ENCODE results near the gene STRIP1. TPM values are rescaled to one million over a fixed set of nuclear protein-coding genes. Genes with fewer than 3 reads are reported as not detected.

The STRIP1 gene
- total and polyA plus RNA-seq, 2 of the 8 experiments (the other 6 are each of a cell fraction or from before 2014, with no cell fraction given): 21.3 to 45.6 TPM

DNA sequence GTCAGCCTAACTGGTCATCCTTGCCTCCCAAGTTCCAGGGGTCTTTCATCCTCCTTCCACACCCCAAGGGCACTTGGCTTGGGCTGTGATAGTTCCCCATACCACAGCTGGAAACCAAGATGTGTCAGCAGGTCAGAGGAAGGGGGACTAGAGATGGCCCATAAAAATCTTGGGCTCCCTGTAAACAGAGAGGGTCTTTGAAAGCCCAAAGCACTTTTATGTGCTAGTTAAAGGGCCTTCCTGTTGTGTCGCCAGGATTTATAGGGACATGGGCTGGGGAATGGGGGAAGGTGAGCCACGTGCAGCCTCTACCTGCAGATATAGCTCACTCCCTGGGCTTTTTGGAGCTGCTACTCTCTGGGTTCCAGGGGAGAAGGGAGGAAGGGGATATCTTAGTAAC, 65.9 kb downstream of the STRIP1 start:
- H3K4me1 ChIP-seq (replicated peaks in 1 of 4; ENCODE audit: control insufficient read depth in 3 of 4, insufficient read depth in 4 of 4, low read length in 3 of 4): no peaks in the 10 kb centered on the region
- H3K56ac ChIP-seq (replicated peaks; ENCODE audit: insufficient read length, low read depth, low read length): no peak overlapping the region
- H2AK5ac ChIP-seq (ENCODE audit: low read depth, low read length): no peak overlapping the region
- H3K79me1 ChIP-seq (ENCODE audit: low read depth, low read length): no peaks in the 10 kb centered on the region
- no peaks in the 10 kb centered on the region for H3K9me3 ChIP-seq (ENCODE audit: insufficient read depth in 2 of 2, low read depth in 1 of 2, low read length in 1 of 2)
- H3K27me3 ChIP-seq (replicated peaks in 1 of 4; ENCODE audit: control insufficient read depth in 3 of 4, extremely low read depth in 1 of 4, insufficient read depth in 3 of 4, low read length in 3 of 4): no peaks in the 10 kb centered on the region; a peak in 1 of 7 replicates
- POLR2A ChIA-PET (ENCODE audit: partially characterized antibody): no interaction called here
- peak overlapping the region; percentile 50 for H4K91ac ChIP-seq (replicated peaks; ENCODE audit: insufficient read length, low read length)
- H2BK5ac ChIP-seq (ENCODE audit: low read depth, low read length): no peak overlapping the region
- no peak overlapping the region for H4K5ac ChIP-seq (ENCODE audit: insufficient read length, low read depth, low read length)
- H3K18ac ChIP-seq (ENCODE audit: extremely low read depth, low read length): no peak overlapping the region
- H2AFZ ChIP-seq (ENCODE audit: low read length): no peak overlapping the region
- H4K8ac ChIP-seq (ENCODE audit: extremely low read depth, insufficient read depth, low read length): peak overlapping the region; percentile 40; the same call in 1 of the 2 replicates
- DNase-seq (ENCODE audit: low read depth in 1 of 2, low spot score in 2 of 2) (no peak), FAIRE-seq (no peak)
- H3K23ac ChIP-seq (ENCODE audit: insufficient read length): no peak overlapping the region
- no peaks in the 10 kb centered on the region for H3K23me2 ChIP-seq (ENCODE audit: low read depth, low read length)
- 62% methylated on average over 2 of the region's 2 CpGs; no CpG with 5 or more reads in 1 of the 2 experiments for WGBS, 2 experiments (ENCODE audit: extremely low coverage in 1 of 2, insufficient coverage in 1 of 2, insufficient read length in 1 of 2, insufficient replicate concordance in 2 of 2, low coverage in 1 of 2, low lambda C conversion rate in 2 of 2, missing lambda C conversion rate in 1 of 2)
- CTCF ChIA-PET (ENCODE audit: partially characterized antibody): interaction anchor here (0.9 to 52.4 kb wide), 5 partner anchors 14 to 360 kb away, joined by 3 to 1450 read pairs (median 126); partner anchors contain the start of genes ALX3, STRIP1 and UBL4B
- H2BK12ac ChIP-seq (ENCODE audit: low read depth, low read length): no peak overlapping the region
- H3K4me2 ChIP-seq (ENCODE audit: insufficient read depth in 1 of 2, low read depth in 2 of 2, low read length in 2 of 2): no peak overlapping the region
- no peaks in the 10 kb centered on the region for H4K20me1 ChIP-seq (replicated peaks in 1 of 2; ENCODE audit: control insufficient read depth in 1 of 2, insufficient read depth in 2 of 2, low read length in 2 of 2)
- no peaks in the 10 kb centered on the region for H3K79me2 ChIP-seq (ENCODE audit: control insufficient read depth in 1 of 2, insufficient read depth in 2 of 2, low read length in 2 of 2)
- H2BK120ac ChIP-seq (replicated peaks; ENCODE audit: low read depth, low read length): no peak overlapping the region
- H2BK15ac ChIP-seq (ENCODE audit: low read length): no peak overlapping the region
- no peaks in the 10 kb centered on the region for H3K36me3 ChIP-seq (ENCODE audit: control insufficient read depth in 2 of 4, insufficient read depth in 4 of 4, low read length in 3 of 4)
- H2BK20ac ChIP-seq (ENCODE audit: low read length): no peak overlapping the region
- H3K4ac ChIP-seq (replicated peaks; ENCODE audit: insufficient read length, low read depth, low read length): no peak overlapping the region
- no peak overlapping the region for H3K14ac ChIP-seq (ENCODE audit: insufficient read length)
- no peak overlapping the region for H3K4me3 ChIP-seq (ENCODE audit: extremely low read depth in 1 of 4, insufficient read depth in 2 of 4, low read depth in 3 of 4, low read length in 4 of 4)
- no peak overlapping the region for H3K27ac ChIP-seq (ENCODE audit: low read depth, low read length)
- no peak overlapping the region; a peak in 1 of 7 replicates for H3K9ac ChIP-seq (replicated peaks in 1 of 4; ENCODE audit: extremely low read depth in 1 of 4, low read depth in 3 of 4, low read length in 3 of 4)
- TF ChIP-seq HDAC2 (IDR thresholded peaks at IDR 0.05; ENCODE audit: borderline replicate concordance in 1 of 2, low read depth in 2 of 2, low read length in 2 of 2): no peak
- no peak for TF ChIP-seq KDM4A (IDR thresholded peaks at IDR 0.05; ENCODE audit: low read depth, low read length, severe bottlenecking)
- TF ChIP-seq CREB1 (IDR thresholded peaks at IDR 0.05): no peak
- TF ChIP-seq TAF7 (optimal IDR thresholded peaks at IDR 0.05; ENCODE audit: borderline replicate concordance, low read depth, low read length): no peak
- no peak for TF ChIP-seq MAFK (IDR thresholded peaks at IDR 0.05; ENCODE audit: low read depth, low read length)
- no peak for TF ChIP-seq POLR2AphosphoS5 (IDR thresholded peaks at IDR 0.05; ENCODE audit: low read depth, low read length)
- TF ChIP-seq BRCA1 (IDR thresholded peaks at IDR 0.05; ENCODE audit: low read depth, low read length): no peak
